ENCODE measurements around the gene SH3D19. TPM values are rescaled to one million over a fixed set of nuclear protein-coding genes. Genes with fewer than 3 reads are reported as not detected.

SH3D19 gene
- total and polyA plus RNA-seq, 7 donors = 31.4 to 195 (median 105) TPM

- DNase-seq = no peak
- WGBS, 2 donors = 73 to 85% methylated on average over 10 of the region's 10 CpGs
- Histone ChIP-seq H3K9me3 (no peaks in the 10 kb centered on the region), H3K27ac (peak overlapping the region in 2 of 4 donors; percentile 1 to 55), H3K36me3 (no peaks in the 10 kb centered on the region), H3K4me3 (no peak overlapping the region), H3K27me3 (no peaks in the 10 kb centered on the region), H3K4me1 (peaks cover 0 to 51% (median 47%) of the 10 kb centered on the region in 4 donors)
- TF ChIP-seq CTCF (IDR thresholded peaks at IDR 0.05) = no peak
- TF ChIP-seq EP300 (IDR thresholded peaks at IDR 0.05) = no peak
- TF ChIP-seq POLR2A (IDR thresholded peaks at IDR 0.05) = no peak
- TF ChIP-seq POLR2AphosphoS5 (IDR thresholded peaks at IDR 0.05) = no peak
- intact Hi-C loops (cut with DNase I) = no loop called here
Observed at GRCh38 chr4:151204925-151205524, 120.4 kb downstream of the SH3D19 start.

GRCh38 chr4:151202851-151203455 is 122.5 kb downstream of the SH3D19 start:
- Histone ChIP-seq H3K36me3 (no peaks in the 10 kb centered on the region), H3K4me3 (no peak overlapping the region), H3K4me1 (peaks cover 0 to 69% (median 61%) of the 10 kb centered on the region in 4 donors), H3K27me3 (no peaks in the 10 kb centered on the region), H3K9me3 (no peaks in the 10 kb centered on the region), H3K27ac (peak overlapping the region; percentile 33 to 64 (median 48))
- WGBS, 2 donors = 76 to 85% methylated on average over 6 of the region's 6 CpGs
- DNase-seq = no peak
- TF ChIP-seq EP300 (IDR thresholded peaks at IDR 0.05) = no peak
- no peak for TF ChIP-seq POLR2A (IDR thresholded peaks at IDR 0.05)
- no peak for TF ChIP-seq CTCF (IDR thresholded peaks at IDR 0.05)
- TF ChIP-seq POLR2AphosphoS5 (IDR thresholded peaks at IDR 0.05) = no peak
- intact Hi-C loops (cut with DNase I) = no loop called here

- no peaks in the 10 kb centered on the region for H3K36me3 ChIP-seq
- no peak for DNase-seq
- H3K9me3 ChIP-seq = no peaks in the 10 kb centered on the region
- 97 to 98% methylated on average over 2 of the region's 2 CpGs for WGBS, 2 donors
- intact Hi-C loops (cut with DNase I) = no loop called here
- peak overlapping the region; percentile 33 to 64 (median 48) for H3K27ac ChIP-seq
- no peak for TF ChIP-seq POLR2A (IDR thresholded peaks at IDR 0.05)
- no peak for TF ChIP-seq EP300 (IDR thresholded peaks at IDR 0.05)
- TF ChIP-seq POLR2AphosphoS5 (IDR thresholded peaks at IDR 0.05) = no peak
- no peak for TF ChIP-seq CTCF (IDR thresholded peaks at IDR 0.05)
- H3K4me3 ChIP-seq = no peak overlapping the region
- no peaks in the 10 kb centered on the region for H3K27me3 ChIP-seq
- peaks cover 0 to 73% (median 61%) of the 10 kb centered on the region in 4 donors for H3K4me1 ChIP-seq
Observed at GRCh38 chr4:151202381-151202780, 123.0 kb downstream of the SH3D19 start.

GRCh38 chr4:151199319-151200190 is 125.8 kb downstream of the SH3D19 start:
- Histone ChIP-seq H3K9me3 (no peaks in the 10 kb centered on the region), H3K27me3 (no peaks in the 10 kb centered on the region), H3K36me3 (no peaks in the 10 kb centered on the region), H3K4me1 (peaks cover 0 to 71% (median 54%) of the 10 kb centered on the region in 4 donors), H3K27ac (peak overlapping the region; percentile 52 to 69 (median 66)), H3K4me3 (no peak overlapping the region)
- 80 to 82% methylated on average over 6 of the region's 6 CpGs for WGBS, 2 donors
- TF ChIP-seq EP300 (IDR thresholded peaks at IDR 0.05) = no peak
- no peak for TF ChIP-seq POLR2A (IDR thresholded peaks at IDR 0.05)
- no peak for TF ChIP-seq CTCF (IDR thresholded peaks at IDR 0.05)
- TF ChIP-seq POLR2AphosphoS5 (IDR thresholded peaks at IDR 0.05) = no peak
- DNase-seq = no peak
- intact Hi-C loops (cut with DNase I) = no loop called here
